NCI-H526 (cell line): ENCODE results near the gene FABP1.

Experiments used
- DNase-seq, 2 experiments: peaks; one replicate each; lab custom pipeline; 2025; lab: John Stamatoyannopoulos, UW

The FABP1 gene

GRCh38 chr2:88081924-88082608 is 45.8 kb downstream of the FABP1 start:
- no peak for DNase-seq

GRCh38 chr2:88080545-88080944 is 47.3 kb downstream of the FABP1 start:
- DNase-seq = no peak

- no peak for DNase-seq
Observed at GRCh38 chr2:88078643-88079172, 49.2 kb downstream of the FABP1 start.

- no peak for DNase-seq
Observed at GRCh38 chr2:88077080-88077479, 50.8 kb downstream of the FABP1 start.

DNA sequence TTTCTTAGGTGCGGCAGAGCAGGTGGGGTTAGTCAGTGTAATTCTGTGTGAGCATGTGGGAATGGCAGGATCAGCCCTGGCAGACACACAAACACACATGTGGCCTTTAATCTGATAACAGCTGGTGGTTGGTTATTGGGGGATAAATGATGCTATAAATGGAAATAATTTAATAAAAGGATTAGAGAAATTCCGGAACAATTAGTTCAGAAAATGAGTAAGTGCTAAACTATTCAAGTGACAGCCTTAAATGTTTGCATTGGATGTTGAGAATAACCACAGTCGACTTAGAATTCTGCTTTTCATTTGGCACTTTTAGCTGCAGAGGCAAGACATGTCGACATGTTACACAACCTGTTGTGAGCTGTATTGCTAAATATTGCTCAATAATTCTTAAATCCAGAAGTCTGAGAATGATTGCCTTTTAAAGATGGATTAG is 53.0 kb downstream of the FABP1 start:
- DNase-seq = no peak

GRCh38 chr2:88074150-88074549 is 53.7 kb downstream of the FABP1 start:
- no peak for DNase-seq
